ENCODE data around the gene PLCD4. TPM values are rescaled to one million over a fixed set of nuclear protein-coding genes. Genes with fewer than 3 reads are reported as not detected.

The PLCD4 gene
- total RNA-seq: 0.71 and 1.0 TPM in 2 replicates

DNA sequence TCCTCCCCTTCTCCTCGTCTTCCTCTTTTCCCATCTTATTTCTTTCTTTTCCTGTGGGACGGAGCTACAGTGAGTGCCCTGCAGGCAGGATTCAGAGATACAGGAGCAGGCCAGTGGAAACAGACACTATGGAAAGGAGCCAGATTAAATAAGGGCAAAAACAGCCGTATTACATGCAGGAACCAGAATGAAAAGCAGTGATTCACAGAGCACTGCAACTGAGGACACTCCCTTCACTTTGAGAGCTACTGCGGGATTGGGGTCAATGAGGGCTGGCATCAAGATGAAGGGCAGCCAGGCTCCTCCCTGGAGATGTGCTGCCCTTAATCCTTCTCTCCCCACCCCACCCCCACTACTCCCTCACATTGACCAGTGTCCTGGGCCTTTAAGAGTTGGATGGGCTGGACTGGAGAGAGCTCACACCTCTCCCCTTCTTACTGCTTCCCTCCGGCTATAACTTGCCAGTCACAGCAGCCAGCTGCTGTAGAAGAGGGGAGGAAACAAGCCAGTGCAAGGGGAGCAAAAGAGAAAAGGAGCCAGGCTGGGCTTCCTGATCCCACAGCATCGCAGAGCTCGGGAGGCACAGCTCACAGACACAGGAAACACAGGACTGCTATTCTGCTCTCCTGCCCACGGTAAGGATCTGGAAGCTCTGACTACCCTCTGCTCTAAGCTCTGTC, at the start of gene PLCD4:
Gene PLCD4 (plus strand): TSS at position 464 of the 680 bp plus-strand sequence. CDS start 7,841 bp downstream, outside the sequence.

DNA sequence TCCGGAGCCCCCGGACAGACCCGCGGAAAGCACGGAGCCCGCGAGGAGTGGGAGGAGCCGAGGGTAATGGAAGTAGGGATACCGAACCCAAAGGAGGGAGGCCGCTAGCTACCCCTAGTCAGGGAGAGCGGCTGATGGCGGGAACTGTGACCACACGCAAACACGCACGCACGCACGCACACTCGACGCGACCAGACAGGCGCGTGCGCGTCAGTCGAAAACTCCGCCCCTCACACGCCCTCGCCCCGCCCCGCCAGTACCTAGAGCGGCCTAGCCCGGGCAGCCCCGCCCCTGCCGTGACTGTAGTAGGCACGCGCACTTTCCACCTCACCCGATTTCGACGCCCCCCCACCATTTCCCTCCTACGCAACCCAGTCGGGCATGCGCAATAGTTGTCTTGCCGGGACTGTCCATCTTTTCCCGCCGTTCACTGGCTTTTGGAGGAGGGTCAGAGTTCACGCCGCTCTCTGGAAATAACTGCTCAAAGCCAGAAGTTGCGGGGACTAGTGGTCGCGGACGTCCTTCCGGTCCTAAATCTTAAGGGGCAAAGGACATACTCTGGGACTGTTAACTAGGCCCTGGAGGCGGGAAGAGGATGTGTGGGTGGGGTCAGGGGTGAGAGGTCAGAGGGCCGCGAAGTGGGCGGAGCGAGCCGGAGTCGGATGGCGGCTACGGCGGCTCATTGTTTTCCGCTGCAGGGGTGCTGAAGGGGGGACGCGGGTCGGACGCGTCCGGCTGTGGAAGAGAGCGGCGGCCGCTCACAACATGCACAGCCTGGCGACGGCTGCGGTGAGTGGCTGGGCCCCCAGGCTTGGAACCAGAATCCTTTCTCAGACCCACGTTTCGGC, 39.3 kb upstream of the PLCD4 start, which contains the start of the genes CNOT9 and USP37:
Gene CNOT9 (plus strand): TSS at position 650 of the 848 bp plus-strand sequence. CDS start 116 bp downstream, at position 766.
Gene USP37 (minus strand): TSS at position 162 of the 848 bp plus-strand sequence. CDS start 9,698 bp downstream, outside the sequence.

DNA sequence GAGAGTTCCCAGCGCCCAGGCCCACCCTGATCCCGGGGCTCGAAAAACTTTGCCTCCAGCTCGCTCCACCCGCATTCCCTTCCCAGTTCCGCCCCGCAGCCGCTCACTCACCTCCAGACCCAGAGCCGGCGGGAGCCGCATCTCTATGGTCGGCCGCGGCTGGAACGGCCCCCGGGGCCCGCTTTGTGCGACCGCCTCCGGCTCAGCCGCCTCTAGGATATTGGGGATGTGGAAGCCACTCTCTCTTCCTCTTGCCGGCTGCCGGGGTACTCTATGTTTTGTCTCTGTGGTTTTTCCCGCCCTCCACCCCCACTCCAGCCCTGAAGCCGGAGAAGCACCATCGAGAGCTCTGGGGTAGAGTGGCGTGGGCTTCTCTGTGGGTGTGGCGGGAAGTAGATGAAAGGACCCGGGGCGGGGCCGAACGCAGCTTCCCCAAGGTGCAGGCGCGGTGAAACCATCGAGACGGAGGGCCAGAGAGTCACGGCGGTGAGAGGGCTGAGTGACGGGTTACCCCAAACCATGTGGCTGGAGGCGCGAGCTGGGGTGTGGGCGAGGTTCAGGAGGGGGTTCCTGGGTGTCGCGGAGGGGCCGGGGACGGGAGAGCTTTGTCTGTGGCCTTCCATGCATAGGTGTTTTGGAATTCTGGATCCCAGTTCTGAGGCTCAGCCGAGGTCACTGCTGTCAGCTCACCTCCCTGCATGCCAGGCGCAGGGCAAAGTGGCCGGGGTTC, 51.7 kb downstream of the PLCD4 start, which contains the start of the genes BCS1L and ZNF142:
Gene BCS1L (plus strand): TSS at position 426 of the 730 bp plus-strand sequence. CDS start 1,305 bp downstream, outside the sequence.
Gene ZNF142 (minus strand): TSS at position 366 of the 730 bp plus-strand sequence. CDS start 3,194 bp downstream, outside the sequence.

DNA sequence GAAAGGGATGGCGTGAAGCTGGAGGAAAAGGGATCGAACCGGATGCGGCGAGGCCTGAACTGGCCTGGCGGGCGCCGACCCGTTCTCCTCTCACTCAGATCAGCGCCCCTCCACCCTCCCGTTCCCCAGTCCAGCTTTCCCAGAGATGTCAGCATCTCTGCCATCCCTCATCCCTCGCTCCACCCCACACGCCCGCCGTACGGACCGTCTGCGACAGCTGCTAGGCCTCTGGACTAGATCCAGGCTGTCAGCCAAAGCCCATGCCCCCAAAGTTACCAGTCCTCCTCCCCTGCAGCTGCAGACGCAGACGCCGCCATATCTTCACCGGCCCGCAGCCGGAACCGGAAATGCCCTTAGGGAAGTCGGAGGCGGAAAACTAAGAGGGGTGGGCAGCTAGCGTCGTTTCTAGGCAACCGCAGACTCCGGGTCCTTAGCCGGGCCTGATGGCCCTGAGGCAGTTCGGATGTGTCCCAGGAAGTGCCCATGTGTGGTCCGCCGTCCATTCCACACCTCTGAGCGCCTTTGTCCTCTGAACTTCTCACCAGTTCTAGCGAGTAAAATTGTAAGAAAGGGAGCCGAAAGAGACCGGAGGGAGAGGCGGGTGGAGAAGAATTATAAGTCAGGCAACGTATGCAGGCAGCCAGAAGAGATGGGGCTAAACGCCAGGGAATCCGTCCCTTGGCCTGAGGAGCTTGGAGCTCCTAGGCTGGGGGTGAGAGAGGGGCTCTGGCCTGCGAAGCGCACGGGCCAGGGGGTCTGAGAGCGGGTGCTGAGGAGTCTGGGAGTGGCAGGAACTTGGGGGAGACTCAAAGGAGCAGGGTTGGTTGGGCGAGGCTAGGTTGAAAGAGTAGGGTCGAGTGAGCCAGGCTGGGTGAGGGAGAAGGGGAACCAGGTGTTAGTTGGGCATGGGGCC, 64.2 kb downstream of the PLCD4 start, which contains the start of the genes RNF25 and STK36:
Gene RNF25 (minus strand): TSS at position 349 of the 913 bp plus-strand sequence. CDS start 32 bp downstream, at position 317.
Gene STK36 (plus strand): TSS at position 433 of the 913 bp plus-strand sequence. CDS start 744 bp downstream, outside the sequence.

Other genes starting within 250 kb of the PLCD4 start
- gene SLC11A1, start 225.6 kb upstream of the PLCD4 start, total RNA-seq: 0.34 and 0.64 TPM in 2 replicates
- gene CTDSP1, start 208.0 kb upstream of the PLCD4 start, total RNA-seq: 27.7 and 43.6 TPM in 2 replicates
- under 0.01 TPM in 1 of 2 replicates, not detected in the other for gene VIL1, start 188.8 kb upstream of the PLCD4 start, total RNA-seq
- gene USP37, start 39.5 kb upstream of the PLCD4 start, total RNA-seq: 14.0 and 16.2 TPM in 2 replicates
- 47.2 and 57.8 TPM in 2 replicates for gene CNOT9, start 39.1 kb upstream of the PLCD4 start, total RNA-seq
- gene ZNF142, start 51.7 kb downstream of the PLCD4 start, total RNA-seq: 6.5 and 19.0 TPM in 2 replicates
- gene BCS1L, start 51.8 kb downstream of the PLCD4 start, total RNA-seq: 45.9 and 60.5 TPM in 2 replicates
- 23.6 and 35.5 TPM in 2 replicates for gene RNF25, start 64.1 kb downstream of the PLCD4 start, total RNA-seq
- 3.8 and 14.2 TPM in 2 replicates for gene STK36, start 64.2 kb downstream of the PLCD4 start, total RNA-seq
- 7.9 and 13.0 TPM in 2 replicates for gene TTLL4, start 102.9 kb downstream of the PLCD4 start, total RNA-seq
- gene CYP27A1, start 174.2 kb downstream of the PLCD4 start, total RNA-seq: 0.34 and 0.64 TPM in 2 replicates
- gene PRKAG3, start 223.9 kb downstream of the PLCD4 start, total RNA-seq: not detected in 2 replicates

Data from nasal cavity respiratory epithelium epithelial cell of viscerocranial mucosa (primary cell).